Measurements from ENCODE around the gene ETV4.

ETV4 gene
- 0 reads per million in 2 donors for total RNA-seq

DNA sequence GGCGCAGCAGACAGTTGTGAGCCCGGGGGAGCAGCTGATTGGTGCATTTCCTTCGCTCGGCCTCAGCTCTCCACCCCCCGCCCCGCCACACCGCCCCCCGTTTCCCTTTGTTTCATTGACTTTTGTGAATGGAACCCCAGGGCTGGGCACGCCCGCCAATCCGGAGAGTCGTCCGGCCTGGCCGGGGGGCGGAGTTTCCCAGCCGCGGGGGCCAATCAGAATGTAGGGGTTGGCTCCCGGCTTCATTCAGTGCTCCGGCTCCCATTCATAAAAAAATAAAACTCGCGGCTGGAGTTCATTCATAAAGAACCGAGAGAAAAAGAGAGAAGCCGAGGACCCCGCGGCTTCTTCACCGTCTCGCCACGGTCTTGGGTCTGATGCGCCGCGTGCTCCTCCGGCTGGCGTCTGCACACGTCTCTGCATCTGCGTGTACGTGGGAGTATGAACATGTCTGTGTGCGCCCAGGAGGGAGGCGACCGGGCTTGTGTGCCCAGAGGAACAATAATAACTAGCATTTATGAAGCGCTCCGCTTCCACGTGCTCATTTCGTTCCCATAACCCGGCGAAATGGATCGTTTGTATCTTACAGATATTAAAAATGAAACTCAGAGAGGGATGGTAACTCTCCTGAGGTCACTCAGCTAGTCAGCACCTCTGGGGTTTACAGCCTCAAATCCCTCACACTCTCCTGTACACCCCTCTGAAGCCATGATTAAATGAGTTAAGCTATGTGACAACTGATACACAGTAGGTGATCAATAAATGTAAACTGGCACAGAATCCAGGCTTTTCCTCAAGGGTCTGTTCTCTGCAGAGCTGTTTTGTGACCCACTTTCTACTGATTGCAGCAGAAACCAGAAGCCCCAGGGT lies at the start of gene ETV4:
ETV4 (minus strand) TSS at position 22 of the 870 bp plus-strand sequence. CDS start 723 bp downstream, outside the sequence.
- peak; percentile 64 to 89 (median 81) for DNase-seq

DNA sequence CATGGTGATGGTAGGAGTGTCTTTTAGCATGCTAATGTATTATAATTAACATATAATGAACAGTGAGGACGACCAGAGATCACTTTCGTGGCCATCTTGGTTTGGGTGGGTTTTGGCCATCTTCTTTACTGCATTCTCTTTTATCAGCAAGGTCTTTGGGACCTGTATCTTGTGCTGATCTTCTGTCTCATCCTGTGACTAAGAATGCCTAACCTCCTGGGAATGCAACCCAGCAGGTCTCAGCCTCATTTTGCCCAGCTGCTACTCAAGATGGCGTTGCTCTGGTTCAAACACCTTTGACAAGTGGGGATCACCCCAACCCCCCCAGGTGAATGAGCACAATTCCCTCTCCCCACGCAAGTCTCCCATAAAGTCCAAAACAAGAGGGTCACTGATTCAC lies 49.3 kb upstream of the ETV4 start:
- DNase-seq, result no peak

DNA sequence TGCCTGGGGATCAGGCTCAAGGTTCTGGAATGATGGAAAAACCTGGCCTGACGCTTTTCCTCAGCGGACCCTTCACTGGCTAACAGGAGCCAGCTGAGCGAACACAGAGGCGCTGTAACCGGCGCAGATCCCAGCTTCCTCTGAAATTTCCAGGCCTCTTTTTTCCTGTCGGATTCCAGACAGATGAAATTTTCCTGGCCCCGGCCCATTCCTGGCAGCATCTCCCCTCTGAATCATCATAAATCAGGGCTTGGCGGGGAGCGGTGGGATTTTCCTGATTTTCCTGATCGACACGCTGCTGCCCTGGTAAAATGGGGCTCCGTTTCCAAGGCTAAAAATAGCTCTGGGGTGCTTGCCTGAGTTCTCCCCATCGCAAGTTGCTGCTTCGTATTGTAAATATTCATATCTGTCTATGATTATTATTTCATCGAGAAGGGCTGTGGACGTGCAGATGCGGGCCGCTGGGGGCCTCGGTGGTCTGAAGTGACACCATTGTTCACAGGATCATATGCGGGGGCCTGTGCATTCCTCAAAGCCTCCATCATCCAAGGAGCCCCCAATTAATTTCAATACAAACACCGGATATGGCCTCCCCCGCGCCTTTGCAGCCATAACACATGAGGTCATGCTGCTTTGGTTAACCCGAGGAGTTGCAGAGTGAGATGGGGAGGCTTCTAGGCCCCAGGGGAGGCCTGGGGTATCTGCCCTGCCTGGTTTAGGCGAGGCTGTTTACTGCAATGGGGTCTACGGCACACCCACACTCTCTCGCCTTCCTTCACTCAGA lies 45.8 kb upstream of the ETV4 start:
- no peak for DNase-seq

DNA sequence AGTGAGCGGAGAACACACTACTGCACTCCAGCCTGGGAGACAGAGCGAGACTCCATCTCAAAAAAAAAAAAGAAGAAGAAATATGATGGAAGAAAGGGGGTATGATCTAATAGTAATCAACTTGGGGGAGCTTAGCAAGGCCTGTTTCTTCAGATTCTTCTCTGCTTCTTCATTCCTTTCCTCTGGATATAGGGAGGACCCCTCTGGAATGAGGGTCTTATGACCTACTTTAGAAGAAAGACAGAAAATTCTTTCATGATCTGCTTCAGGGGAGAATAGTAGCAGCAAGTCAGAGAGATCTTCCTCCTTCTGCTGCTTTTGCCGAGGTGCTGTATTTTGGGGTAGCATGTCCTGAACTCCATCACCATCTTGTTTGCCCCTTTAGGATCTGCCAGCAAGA lies 44.9 kb upstream of the ETV4 start:
- DNase-seq, result no peak

DNA sequence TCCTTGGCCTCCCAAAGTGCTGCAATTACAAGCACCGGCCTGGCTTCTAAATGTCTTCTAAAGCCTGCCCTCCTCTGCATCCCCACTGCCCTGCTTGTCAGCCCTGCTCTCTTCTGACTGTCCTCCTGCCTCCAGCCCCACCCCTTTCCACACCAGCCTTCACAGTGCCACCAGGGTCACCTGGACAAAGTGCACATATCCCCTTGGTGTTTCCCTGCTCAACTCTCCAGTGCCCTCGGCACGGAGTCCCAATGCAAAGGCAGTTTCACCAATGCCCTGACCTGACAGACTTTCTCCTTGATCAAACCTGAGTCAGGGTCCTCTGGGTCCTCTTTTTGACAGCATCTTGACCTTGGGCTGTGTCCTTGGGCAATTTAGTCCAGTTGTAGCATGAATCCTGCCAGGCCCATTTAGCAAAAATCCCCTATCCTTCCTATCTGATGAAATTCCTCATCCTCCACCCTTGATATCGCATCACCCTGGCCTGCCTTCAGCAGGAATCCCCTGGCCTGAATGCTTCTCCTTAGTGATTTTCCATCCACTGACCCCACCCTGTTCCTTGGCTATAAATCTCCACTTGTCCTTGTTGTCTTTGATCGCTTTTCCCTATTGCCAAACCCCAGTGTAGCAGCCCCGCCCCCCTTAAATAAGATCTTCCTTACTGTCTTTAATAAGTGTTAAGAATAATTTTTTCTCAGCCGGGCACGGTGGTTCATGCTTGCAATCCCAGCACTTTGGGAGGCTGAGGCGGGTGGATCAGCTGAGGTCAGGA lies 42.7 kb upstream of the ETV4 start:
- no peak for DNase-seq

DNA sequence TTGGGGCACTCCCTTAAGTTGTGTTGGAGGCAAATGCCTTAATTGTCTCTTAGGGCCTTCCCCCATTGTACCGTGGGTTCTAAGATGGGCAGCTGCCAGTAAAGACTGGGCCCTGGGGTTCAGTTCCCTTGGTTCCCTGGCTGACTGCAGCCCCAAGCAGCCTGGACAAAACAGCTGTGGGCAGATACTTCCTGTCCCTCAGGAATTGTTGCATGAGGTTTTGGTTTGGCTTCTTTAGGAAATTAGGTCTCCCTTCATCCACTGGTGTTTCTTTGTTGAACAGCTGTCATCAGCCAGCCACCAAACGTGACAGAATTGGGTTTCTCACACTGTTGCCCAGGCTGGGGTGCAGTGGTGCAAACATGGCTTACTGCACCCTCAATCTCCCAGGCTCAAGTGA lies 42.0 kb upstream of the ETV4 start:
- DNase-seq, result no peak

DNA sequence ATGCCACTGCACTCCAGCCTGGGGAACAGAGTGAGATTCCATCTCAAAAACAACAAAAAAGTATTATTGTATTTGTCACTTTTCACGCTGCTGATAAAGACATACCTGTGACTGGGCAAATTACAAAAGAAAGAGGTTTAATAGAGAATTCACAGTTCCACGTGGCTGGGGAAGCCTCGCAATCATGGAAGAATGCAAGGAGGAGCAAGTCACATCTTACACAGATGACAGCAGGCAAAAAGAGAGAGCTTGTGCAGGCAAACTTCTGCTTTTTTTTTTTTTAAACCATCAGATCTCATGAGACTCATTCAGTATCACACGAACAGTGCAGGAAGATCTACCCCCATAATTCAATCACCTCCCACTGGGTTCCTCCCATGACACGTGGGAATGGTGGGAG lies 41.5 kb upstream of the ETV4 start:
- DNase-seq, result no peak

DNA sequence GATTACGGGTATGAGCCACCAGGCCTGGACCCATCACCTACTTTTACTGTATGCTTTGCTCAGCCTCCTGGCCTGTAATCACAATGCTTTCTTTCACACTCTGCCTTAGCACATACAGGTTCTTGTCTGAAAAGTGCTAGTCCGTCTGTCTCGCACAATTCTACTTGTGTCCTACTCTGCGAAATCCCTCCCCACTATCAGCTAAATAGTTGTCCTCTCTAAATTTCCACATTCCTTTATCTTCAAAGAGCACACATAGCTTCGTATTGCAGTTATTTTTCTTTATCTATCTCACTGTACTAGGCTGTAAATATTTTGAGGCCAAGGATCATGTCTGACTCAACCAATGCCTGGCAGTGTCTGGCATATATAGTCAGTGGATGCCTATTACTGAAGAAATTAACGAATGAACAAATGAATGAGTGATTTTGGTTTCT lies 38.5 kb upstream of the ETV4 start:
- DNase-seq, result no peak

DNA sequence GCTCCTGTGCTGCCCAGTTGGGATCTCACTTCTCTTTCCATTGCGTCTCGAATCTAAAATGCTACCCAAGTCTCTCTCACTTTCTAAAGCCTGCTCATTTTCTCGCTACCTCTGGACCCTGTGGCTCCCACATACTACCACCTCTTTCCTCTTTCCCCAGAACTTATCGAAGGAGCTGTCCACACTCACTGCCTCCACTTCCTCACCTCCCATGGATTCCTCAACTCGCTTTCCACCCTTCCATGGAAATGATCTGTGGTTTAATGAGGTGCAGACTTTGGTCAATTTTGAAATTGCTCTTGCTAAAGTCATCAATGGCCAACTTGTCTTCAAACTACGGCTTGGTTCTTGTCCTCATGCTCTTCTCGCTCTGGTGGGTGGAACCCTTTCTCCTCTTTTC lies 37.2 kb upstream of the ETV4 start:
- no peak for DNase-seq

DNA sequence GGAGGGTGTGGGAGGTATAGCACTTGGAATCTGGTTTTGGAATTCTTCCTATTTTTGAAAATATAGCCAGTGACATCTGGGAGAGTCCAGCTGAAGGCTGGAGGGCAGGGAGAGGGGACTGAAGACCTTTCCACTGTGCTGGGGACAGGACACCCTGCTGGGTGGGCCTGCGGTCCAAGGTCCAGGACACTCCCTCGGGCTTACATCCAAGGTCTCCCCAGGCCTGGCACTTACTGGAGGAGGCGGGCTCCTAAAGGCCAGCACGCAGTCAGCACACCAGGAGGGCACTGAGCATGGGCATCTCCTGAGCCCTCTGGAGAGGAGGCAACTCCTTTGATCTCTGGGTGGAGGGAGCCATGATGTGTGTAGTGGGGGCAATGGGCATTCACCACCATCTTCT lies 35.5 kb upstream of the ETV4 start:
- DNase-seq, result no peak

DNA sequence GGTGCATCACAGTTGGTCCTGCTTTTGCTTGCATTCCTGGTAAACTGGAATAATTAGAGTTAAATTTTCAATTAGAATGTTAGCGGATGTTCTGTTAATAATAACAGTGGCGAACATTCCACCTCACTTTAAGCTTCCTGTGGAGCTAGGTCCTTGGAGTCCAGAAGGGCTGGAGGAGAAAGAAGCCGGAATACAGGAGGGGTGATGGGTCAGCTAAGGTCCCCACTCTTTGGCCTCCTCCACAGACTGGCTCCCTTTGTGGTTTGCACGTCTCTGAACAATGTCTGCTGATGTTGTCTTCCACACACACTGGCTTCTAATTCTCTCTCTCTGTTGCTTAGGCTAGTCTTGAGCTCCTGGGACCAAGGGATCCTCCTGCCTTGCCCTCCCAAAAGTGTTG lies 35.0 kb upstream of the ETV4 start:
- no peak for DNase-seq

DNA sequence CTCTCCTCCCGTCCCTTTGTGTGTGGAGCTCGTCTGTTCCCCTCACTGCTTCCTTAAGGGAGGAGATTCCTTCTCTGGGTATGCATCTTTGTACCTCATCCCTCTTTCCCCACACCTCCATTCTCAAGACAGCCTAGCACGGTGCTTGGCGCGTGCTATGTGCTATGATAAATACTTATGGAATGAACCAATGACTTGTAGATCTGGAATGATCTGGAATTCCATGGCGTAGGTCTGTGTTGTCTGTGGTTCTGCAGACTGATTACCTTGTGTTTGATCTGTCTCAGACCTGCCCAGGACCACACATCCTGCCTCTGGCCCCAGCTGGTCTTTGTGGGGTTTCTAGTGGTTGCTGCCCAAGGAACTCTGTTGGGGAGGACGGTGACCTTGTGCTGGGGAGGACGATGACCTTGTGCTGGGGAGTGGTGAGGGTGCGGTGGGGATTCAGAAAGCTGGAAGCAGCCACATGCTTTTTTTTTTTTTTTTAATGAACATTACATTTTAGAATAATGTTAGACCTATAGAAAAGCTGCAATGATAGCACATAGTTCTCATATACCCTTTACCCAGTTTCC lies 33.5 kb upstream of the ETV4 start:
- DNase-seq, result no peak

DNA sequence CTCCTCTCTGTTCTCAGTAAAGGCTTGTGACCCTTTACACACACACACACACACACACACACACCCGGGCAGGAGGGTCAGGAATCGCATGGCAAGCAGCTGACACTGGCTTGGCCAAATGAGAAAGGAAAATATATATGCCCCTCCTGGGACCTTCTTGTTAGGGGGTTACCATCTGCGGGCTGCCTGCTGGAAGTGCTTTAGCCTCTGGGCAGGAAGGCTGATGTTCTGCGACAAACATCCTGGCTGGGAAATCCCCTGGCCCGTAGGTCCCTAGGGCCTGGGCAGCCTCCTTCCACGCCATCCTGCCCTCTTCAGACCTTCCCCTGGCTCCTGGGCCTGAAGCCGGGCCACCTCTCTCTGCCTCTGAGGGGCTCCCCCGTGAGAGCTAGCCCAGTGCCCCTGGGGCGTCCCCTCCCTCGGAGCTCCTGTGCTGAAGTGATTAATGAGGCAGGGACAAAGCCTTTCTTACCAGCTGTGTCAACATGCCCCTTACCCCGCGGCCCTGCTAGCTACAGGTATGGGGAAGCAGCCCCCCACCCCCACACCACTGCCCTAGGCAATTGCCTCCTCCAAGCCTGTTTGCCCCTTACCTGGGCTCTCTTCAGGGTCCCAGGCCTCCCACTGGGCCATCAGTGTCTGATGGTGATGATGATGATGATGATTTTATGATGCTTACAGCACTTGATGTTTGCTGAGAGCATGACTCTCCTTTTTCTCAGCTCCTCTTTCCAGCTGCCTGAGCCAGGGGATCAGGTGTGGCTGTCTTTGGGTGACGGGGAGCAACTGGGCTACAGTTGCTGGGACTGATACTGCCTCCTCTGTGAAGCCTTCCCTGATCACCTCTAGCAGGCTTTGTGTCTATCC lies 32.8 kb upstream of the ETV4 start:
- peak in 3 of 5 experiments; percentile 6 to 59 (median 10) for DNase-seq

DNA sequence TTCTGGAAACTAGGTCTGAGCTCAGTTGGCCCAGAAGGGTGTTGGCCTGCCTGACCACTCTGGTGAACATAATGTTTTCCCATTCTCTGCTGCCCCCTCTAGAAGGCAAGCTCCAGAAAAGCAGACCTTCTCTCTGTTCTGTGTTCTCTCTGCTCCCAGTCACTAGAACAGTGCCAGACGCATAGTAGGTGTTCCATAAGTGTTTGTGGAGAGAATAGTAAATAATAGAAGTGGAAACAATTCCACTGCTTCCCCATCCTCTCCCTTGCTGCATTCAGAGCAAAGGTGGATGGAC lies 32.2 kb upstream of the ETV4 start:
- no peak for DNase-seq

DNA sequence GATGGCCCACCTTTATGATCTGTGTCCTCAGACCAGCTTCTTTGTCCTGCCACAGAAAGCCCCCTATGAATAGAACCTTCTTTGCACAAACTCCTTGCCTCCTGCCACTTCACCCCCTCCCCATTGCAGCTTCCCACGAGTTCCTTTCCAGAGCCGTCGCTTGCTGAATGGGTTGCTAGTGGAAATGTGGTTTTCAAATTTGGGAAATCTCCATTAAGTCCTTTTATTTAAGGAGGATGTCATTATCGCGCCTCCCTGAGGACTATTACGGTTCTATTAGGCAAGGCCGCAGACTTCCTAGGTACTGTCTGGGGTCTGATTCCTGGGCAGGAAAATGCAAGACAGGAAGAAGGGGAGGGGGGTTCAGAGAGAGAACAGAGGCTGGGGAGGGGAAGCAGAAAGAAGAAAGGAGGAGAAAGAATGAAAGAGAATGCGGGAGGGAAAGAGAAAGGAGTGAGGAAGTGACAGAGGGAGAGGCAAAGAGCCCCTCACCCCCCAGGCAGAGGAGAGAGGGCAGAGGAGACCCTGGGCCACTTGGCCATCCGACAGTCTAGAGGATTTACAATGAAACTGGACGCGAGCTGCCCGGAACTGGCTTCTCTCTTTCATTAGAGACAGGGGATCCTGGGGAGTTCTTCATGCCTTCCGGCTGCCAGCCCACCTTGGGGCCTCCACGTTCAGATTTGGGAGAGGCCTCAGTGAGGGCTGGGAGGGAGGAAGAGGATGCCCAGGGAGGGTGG lies 31.7 kb upstream of the ETV4 start:
- no peak for DNase-seq

DNA sequence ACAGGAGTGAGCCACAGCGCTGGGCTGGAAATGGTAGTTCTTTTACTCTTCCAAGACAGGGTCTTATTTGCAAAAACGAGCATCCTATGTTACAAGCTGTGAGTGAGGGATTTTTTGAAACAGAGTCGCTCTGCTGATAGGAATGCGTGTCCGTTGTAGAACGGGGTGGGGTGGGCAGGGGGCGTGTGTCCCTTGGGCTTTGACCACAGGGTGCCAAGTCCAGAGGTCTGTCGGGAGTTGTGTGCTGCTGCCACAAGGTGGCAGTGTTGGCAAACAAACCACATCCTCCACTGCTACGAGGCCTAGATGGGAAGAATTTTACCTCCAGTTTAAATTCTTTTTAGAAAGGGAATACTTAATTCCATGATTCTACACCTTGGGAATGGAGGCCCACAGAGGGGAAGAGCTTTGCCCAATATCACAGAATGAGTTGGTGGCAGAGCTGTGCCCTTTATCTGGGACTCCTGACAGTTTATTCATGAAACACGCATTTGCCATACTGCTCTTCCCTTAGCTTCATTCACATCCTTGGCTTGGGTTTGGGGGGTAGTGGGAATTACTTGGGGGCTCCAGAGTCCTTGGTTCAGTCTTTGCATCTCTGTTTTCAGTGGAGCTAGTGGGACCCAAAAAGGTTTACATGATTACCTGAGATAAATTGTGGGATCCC lies 30.6 kb upstream of the ETV4 start:
- peak; percentile 27 to 61 (median 42) for DNase-seq

DNA sequence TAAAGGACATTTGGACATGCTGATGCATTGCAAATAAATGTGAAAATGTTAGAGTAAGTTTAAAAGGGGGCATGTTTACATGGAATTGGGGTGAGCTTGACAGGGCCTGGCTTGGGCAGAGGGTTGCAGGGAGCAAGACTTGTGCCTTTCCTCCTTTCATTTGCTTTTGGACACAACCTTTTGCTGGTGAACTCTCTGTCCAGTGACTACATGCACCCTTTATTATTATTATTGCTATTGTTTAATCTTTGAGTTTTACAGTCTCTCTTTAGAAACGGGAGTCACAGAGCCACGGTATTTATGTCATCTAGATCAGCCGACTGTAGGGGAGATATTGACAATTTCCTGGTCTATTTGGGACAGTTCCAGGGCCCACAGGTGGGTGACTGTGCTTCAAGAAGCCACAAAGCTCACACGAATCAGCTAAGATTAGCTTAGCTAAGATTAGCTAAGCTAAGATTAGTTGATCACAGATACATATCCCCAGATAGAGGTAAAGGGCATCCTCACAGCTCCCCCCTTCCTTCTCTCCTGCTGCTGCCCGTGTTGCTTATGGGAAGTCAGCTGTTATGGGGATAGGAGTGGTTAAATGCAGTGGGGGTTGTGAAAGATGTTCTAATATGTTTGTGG lies 28.9 kb upstream of the ETV4 start:
- DNase-seq, result no peak

DNA sequence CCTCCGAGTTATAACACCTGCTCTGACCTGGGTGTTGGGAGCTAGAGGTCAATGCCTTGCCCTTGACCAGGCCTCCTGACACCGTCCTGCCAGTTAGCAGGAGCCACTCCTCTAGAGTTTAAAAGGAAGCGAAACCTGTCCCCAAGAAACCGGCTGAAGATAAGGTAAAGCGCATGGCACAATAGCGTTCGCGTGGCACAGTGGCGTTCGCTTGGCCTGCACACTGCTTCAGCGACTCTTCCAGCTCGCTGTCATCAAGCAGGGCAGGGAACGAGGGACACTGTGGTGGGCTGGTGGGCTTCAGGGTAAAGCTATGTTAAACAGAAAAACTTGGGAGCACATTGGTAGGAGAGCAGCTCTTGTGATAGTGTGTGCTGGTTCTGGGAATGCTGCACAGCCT lies 28.2 kb upstream of the ETV4 start:
- no peak for DNase-seq

DNA sequence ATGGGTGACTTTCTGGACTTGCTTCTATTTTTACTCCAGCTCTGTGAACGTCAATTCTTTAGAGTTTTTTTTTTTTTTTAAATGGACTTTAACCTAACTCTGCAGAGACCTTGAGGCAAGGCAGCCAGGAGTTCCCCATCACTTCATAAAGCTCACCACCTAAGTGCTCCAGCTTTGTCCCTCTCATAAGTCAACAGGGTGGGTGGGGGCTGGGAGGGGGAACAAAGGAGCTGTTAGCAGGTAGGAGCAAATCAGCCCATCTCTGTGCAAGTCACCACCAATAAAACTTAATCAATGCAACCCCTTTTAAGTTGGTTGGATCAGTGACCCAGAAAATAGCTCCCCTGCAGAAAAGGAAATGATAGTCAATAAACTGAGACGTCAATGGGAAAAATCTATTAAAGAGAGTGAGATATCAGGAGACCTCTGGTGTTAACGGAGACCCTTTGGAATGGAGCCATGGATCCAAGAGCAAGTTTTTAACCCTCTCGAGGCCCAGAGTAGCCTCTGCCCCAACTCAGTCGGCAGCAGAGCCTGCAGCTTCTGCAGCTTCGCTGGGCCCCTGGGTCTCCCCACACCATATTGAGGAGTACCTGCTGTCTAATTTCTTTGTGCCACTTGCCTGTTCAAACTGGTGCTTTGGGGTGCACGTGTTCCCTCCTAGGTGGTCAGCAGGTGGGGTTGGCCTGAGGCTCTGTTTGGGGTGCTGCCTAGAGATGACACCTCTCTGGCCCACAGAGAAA lies 27.6 kb upstream of the ETV4 start:
- no peak for DNase-seq
